Measurements from ENCODE around the gene PYCR2.

GRCh38 chr1:225888289-225888897 is 35.7 kb downstream of the PYCR2 start:
- TF ChIP-seq EZH2 (IDR thresholded peaks at IDR 0.05; ENCODE audit: low read length, missing control alignments) (no peak), CTCF (conservative IDR thresholded peaks at IDR 0.05 in 1 of 2, IDR thresholded peaks at IDR 0.05 in 1 of 2; ENCODE audit: low read depth in 1 of 2, low read length in 2 of 2) (no peak)

All from fibroblast of lung (primary cell).